SH-SY5Y (cell line): Measurements from ENCODE around the gene AKAP6.

Source experiments
- GATA2 ChIP-seq: IDR thresholded peaks from 2 replicates; pipeline ENCODE4 v1.6.1; 2011; ENCODE audit warnings: mild to moderate bottlenecking, low read depth, low read length
- GATA3 ChIP-seq: IDR thresholded peaks from 2 replicates; pipeline ENCODE4 v1.6.1; 2011; ENCODE audit warnings: low read depth, mild to moderate bottlenecking, low read length, moderate library complexity

The AKAP6 gene

GRCh38 chr14:32372154-32372553 lies 43.1 kb downstream of the AKAP6 start:
- TF ChIP-seq GATA3 (no peak), GATA2 (no peak)

GRCh38 chr14:32374155-32374554 lies 45.1 kb downstream of the AKAP6 start:
- no peak for TF ChIP-seq GATA3
- TF ChIP-seq GATA2, result no peak

- TF ChIP-seq GATA3 (no peak), GATA2 (no peak)
These were observed 46.6 kb downstream of the AKAP6 start for GRCh38 chr14:32375663-32376062.

GRCh38 chr14:32377046-32377646 lies 48.0 kb downstream of the AKAP6 start:
- TF ChIP-seq GATA2 (no peak), GATA3 (no peak)

- TF ChIP-seq GATA2, result no peak
- no peak for TF ChIP-seq GATA3
These were observed 49.2 kb downstream of the AKAP6 start for GRCh38 chr14:32378284-32378683.

- TF ChIP-seq GATA3, result no peak
- TF ChIP-seq GATA2, result no peak
These were observed 50.3 kb downstream of the AKAP6 start for GRCh38 chr14:32379447-32379846.

- TF ChIP-seq GATA2 (no peak), GATA3 (no peak)
These were observed 52.8 kb downstream of the AKAP6 start for GRCh38 chr14:32381869-32382268.

- TF ChIP-seq GATA2, result no peak
These were observed 53.6 kb downstream of the AKAP6 start for GRCh38 chr14:32382704-32383103.

GRCh38 chr14:32383364-32384009 lies 54.4 kb downstream of the AKAP6 start:
- TF ChIP-seq GATA2, result no peak
- TF ChIP-seq GATA3, result no peak

- TF ChIP-seq GATA2, result no peak
- TF ChIP-seq GATA3, result no peak
These were observed 55.4 kb downstream of the AKAP6 start for GRCh38 chr14:32384464-32384863.

- TF ChIP-seq GATA2 (no peak), GATA3 (no peak)
These were observed 64.0 kb downstream of the AKAP6 start for GRCh38 chr14:32393119-32393518.

GRCh38 chr14:32394038-32394437 lies 64.9 kb downstream of the AKAP6 start:
- TF ChIP-seq GATA3, result no peak
- no peak for TF ChIP-seq GATA2

- TF ChIP-seq GATA3 (no peak), GATA2 (no peak)
These were observed 67.8 kb downstream of the AKAP6 start for GRCh38 chr14:32396885-32397284.

- TF ChIP-seq GATA3 (no peak), GATA2 (no peak)
These were observed 69.0 kb downstream of the AKAP6 start for GRCh38 chr14:32397861-32398640.

- TF ChIP-seq GATA2 (no peak), GATA3 (no peak)
These were observed 70.8 kb downstream of the AKAP6 start for GRCh38 chr14:32399920-32400319.
